Kidney (tissue), 14 donors: ENCODE data around the gene IMPG2. TPM values are rescaled to one million over a fixed set of nuclear protein-coding genes. Genes with fewer than 3 reads are reported as not detected.

ENCODE experiments used
- DNase-seq, 5 donors: peaks; one replicate each; pipeline ENCODE4 v3.0.0-alpha.2; 2013 to 2020
- FAIRE-seq: peaks from 2 replicates; lab custom pipeline; 2012; peaks lifted over from hg19 to GRCh38; lab: Jason Lieb, UNC
- H3K27ac ChIP-seq, 2 donors: one replicate each; pipeline ENCODE4 v1.7.0; 2013; ENCODE audit warnings: low read depth in 2 of 2, low read length in 2 of 2, inconsistent platforms in 1 of 2
- H3K27me3 ChIP-seq: one replicate; pipeline ENCODE4 v1.7.1; 2013; ENCODE audit warnings: low read length, inconsistent platforms; ENCODE audit not compliant: control insufficient read depth, insufficient read depth
- H3K36me3 ChIP-seq, 3 donors: one replicate each; pipeline versions ENCODE4 v1.7.0 to v1.7.1; 2013; ENCODE audit warnings: low read length in 3 of 3, control low read depth in 1 of 3, inconsistent platforms in 1 of 3; ENCODE audit not compliant: insufficient read depth in 3 of 3, control insufficient read depth in 2 of 3
- H3K4me1 ChIP-seq, 3 donors: one replicate each; pipeline versions ENCODE4 v1.7.0 to v1.7.1; 2013; ENCODE audit warnings: low read length in 3 of 3, inconsistent platforms in 1 of 3, low read depth in 1 of 3; ENCODE audit not compliant: control insufficient read depth in 2 of 3, insufficient read depth in 2 of 3
- H3K4me3 ChIP-seq, 3 donors: one replicate each; pipeline versions ENCODE4 v1.7.0 to v1.8.1; 2013; ENCODE audit warnings: low read length in 3 of 3, control low read depth in 1 of 3, inconsistent platforms in 1 of 3
- H3K9ac ChIP-seq, 3 donors: one replicate each; pipeline versions ENCODE4 v1.7.0 to v1.7.1; 2013; ENCODE audit warnings: low read length in 3 of 3, control low read depth in 1 of 3, inconsistent platforms in 1 of 3
- H3K9me3 ChIP-seq, 3 donors: one replicate each; pipeline versions ENCODE4 v1.7.0 to v1.7.1; 2013; ENCODE audit warnings: low read length in 3 of 3, control low read depth in 1 of 3, inconsistent platforms in 1 of 3; ENCODE audit not compliant: control insufficient read depth in 2 of 3, insufficient read depth in 1 of 3
- intact Hi-C: fragments of 100-400 bp; cut with DNase I; formaldehyde crosslinking; loops from one replicate; pipeline ENCODE4 v1.11.1; 2022
- polyA plus RNA-seq: library from polyadenylated mRNA; stranded (reverse); fragments of 350-450 nt; fragmentation: Illumina TruSeq; extraction: RNeasy Lipid Tissue Mini Kit (QIAGEN cat#74804); gene quantifications from one replicate; pipeline ENCODE4 v1.2.3, GENCODE V29; 2014; ENCODE audit warnings: low read depth, low replicate concordance; ENCODE audit not compliant: insufficient read depth
- total RNA-seq: library from RNA; stranded (reverse); fragmentation: NEBNext Ultra II Directional; extraction: Animal tissue kit (Norgen Biotek cat#: 25700); gene quantifications from one replicate; pipeline ENCODE4 v1.2.1, GENCODE V29; 2021
- TF ChIP-seq, protein P1 (sequence below): IDR thresholded peaks from 3 replicates; pipeline ENCODE4 v1.5.1; 2012; ENCODE audit warnings: mild to moderate bottlenecking, moderate library complexity, borderline replicate concordance; ENCODE audit not compliant: insufficient read depth; ENCODE audit errors: extremely low read depth
- donor health status: control.
- donor health status: control.
- donor health status: control.
- donor health status: control.
- donor health status: control.
- donor health status: DM: yes; HTN: yes; CAD: no.
- donor health status: Normal renal cell carcinoma (clear cell type).

IMPG2 gene
- total and polyA plus RNA-seq, 2 donors from 2014 or later: 0.15 to 0.85 TPM

DNA sequence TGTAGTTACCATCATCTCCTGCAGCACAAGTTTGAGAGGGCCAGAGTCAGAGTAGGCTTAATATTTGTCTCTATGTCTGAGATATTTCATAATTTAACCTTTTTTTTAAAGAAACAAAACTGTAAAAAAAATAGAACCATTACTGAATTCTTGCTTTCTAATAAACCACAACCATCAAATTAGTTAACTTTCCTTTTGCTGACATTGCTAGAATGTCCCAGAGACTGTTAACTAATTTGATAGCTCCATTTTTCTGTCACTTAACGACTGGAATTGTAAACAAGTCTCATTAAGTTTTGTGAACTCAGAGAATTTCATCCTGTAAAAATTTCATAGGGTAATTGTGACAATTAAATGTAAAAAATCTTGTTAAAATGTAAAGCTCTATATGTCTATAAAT is 35.6 kb downstream of the IMPG2 start:
- intact Hi-C loops: no loop called here

GRCh38 chr3:101281521-101282030 is 38.8 kb downstream of the IMPG2 start:
- DNase-seq: peak in 3 of 5 donors; percentile 24 to 64 (median 25)

More for the DNA sequence above, 35.6 kb downstream of the IMPG2 start:
- no peaks in the 10 kb centered on the region for H3K4me1 ChIP-seq
- H3K9me3 ChIP-seq: no peaks in the 10 kb centered on the region
- no peak overlapping the region for H3K27ac ChIP-seq
- no peak overlapping the region for H3K9ac ChIP-seq
- TF ChIP-seq, protein P1, sequence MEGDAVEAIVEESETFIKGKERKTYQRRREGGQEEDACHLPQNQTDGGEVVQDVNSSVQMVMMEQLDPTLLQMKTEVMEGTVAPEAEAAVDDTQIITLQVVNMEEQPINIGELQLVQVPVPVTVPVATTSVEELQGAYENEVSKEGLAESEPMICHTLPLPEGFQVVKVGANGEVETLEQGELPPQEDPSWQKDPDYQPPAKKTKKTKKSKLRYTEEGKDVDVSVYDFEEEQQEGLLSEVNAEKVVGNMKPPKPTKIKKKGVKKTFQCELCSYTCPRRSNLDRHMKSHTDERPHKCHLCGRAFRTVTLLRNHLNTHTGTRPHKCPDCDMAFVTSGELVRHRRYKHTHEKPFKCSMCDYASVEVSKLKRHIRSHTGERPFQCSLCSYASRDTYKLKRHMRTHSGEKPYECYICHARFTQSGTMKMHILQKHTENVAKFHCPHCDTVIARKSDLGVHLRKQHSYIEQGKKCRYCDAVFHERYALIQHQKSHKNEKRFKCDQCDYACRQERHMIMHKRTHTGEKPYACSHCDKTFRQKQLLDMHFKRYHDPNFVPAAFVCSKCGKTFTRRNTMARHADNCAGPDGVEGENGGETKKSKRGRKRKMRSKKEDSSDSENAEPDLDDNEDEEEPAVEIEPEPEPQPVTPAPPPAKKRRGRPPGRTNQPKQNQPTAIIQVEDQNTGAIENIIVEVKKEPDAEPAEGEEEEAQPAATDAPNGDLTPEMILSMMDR: no peak
- H3K27me3 ChIP-seq: no peaks in the 10 kb centered on the region
- FAIRE-seq: no peak
- no peak for DNase-seq
- no peak overlapping the region for H3K4me3 ChIP-seq
- H3K36me3 ChIP-seq: no peaks in the 10 kb centered on the region

GRCh38 chr3:101279765-101280385 is 40.5 kb downstream of the IMPG2 start:
- DNase-seq: no peak
- intact Hi-C loops: no loop called here
- no peak for FAIRE-seq
- TF ChIP-seq, protein P1: no peak
- Histone ChIP-seq H3K4me1 (no peaks in the 10 kb centered on the region), H3K9me3 (no peaks in the 10 kb centered on the region), H3K27ac (no peak overlapping the region), H3K36me3 (no peaks in the 10 kb centered on the region), H3K4me3 (no peak overlapping the region), H3K27me3 (no peaks in the 10 kb centered on the region), H3K9ac (no peak overlapping the region)

More at GRCh38 chr3:101281521-101282030, 38.8 kb downstream of the IMPG2 start:
- Histone ChIP-seq H3K27ac (no peak overlapping the region), H3K36me3 (no peaks in the 10 kb centered on the region), H3K4me1 (no peaks in the 10 kb centered on the region), H3K27me3 (no peaks in the 10 kb centered on the region), H3K9me3 (no peaks in the 10 kb centered on the region), H3K4me3 (no peak overlapping the region), H3K9ac (no peak overlapping the region)
- FAIRE-seq: no peak
- intact Hi-C loops: no loop called here
- TF ChIP-seq, protein P1: no peak
